ENCODE results near the gene DGUOK.
"Not testable (repeated sequence)": the region's sequence is repeated elsewhere in the genome, so short reads cannot be mapped to it uniquely, and the experiment has no call there.

The DGUOK gene

GRCh38 chr2:73926493-73927327, at the start of gene DGUOK:
TSS of gene DGUOK (plus strand) at chr2:73926880. CDS start at chr2:73926911, 31 bp downstream.
- DNase-seq: peak; percentile 97

GRCh38 chr2:73877071-73877802, 49.4 kb upstream of the DGUOK start:
- DNase-seq: no peak

- DNase-seq: not testable (repeated sequence)
Measured at GRCh38 chr2:73877984-73878383, 48.7 kb upstream of the DGUOK start.

GRCh38 chr2:73885406-73885805, 41.3 kb upstream of the DGUOK start:
- no peak for DNase-seq

- no peak for DNase-seq
Measured at GRCh38 chr2:73886357-73886756, 40.3 kb upstream of the DGUOK start.

- DNase-seq: not testable (repeated sequence)
Measured at GRCh38 chr2:73887596-73888353, 38.9 kb upstream of the DGUOK start.

GRCh38 chr2:73888388-73888787, 38.3 kb upstream of the DGUOK start:
- no peak for DNase-seq

GRCh38 chr2:73889206-73889605, 37.5 kb upstream of the DGUOK start:
- no peak for DNase-seq

GRCh38 chr2:73890301-73891092, 36.2 kb upstream of the DGUOK start:
- no peak for DNase-seq

- DNase-seq: no peak
Measured at GRCh38 chr2:73891276-73891901, 35.3 kb upstream of the DGUOK start.

GRCh38 chr2:73892631-73893329, 33.9 kb upstream of the DGUOK start, which contains the start of gene ACTG2:
TSS of gene ACTG2 (plus strand) at chr2:73893008. CDS start at chr2:73901312, 8,304 bp downstream.
- DNase-seq: no peak

GRCh38 chr2:73893764-73894474, 32.8 kb upstream of the DGUOK start:
- DNase-seq: no peak

GRCh38 chr2:73894475-73894850, 32.2 kb upstream of the DGUOK start:
- DNase-seq: no peak

- no peak for DNase-seq
Measured at GRCh38 chr2:73894877-73895276, 31.8 kb upstream of the DGUOK start.

GRCh38 chr2:73895473-73895872, 31.2 kb upstream of the DGUOK start:
- DNase-seq: no peak

GRCh38 chr2:73896362-73897239, 30.1 kb upstream of the DGUOK start:
- no peak for DNase-seq

GRCh38 chr2:73897240-73897583, 29.5 kb upstream of the DGUOK start:
- no peak for DNase-seq

- no peak for DNase-seq
Measured at GRCh38 chr2:73897934-73898333, 28.7 kb upstream of the DGUOK start.

GRCh38 chr2:73899801-73900336, 26.8 kb upstream of the DGUOK start:
- no peak for DNase-seq
